HL-60 (cell line): Measurements from ENCODE around the gene DCDC1.

ENCODE experiments used
- DNase-seq, 2 experiments: peaks; one replicate each; pipeline ENCODE4 v3.0.0-alpha.2; 2010 to 2020; ENCODE audit warnings: low read depth in 1 of 2, low spot score in 1 of 2
- H3K27ac ChIP-seq: fragments of 250-450 bp; sonication (Bioruptor Pico); replicated peaks from 2 replicates; pipeline ENCODE4 v1.5.1; 2020; ENCODE audit warnings: mild to moderate bottlenecking, moderate library complexity
- H3K27me3 ChIP-seq: fragments of 250-450 bp; sonication (Bioruptor Pico); 2 replicates; pipeline ENCODE4 v1.5.1; 2021; ENCODE audit warnings: mild to moderate bottlenecking, moderate library complexity; ENCODE audit not compliant: insufficient read depth, poor library complexity, severe bottlenecking
- H3K4me3 ChIP-seq: replicated peaks from 2 replicates; pipeline ENCODE4 v1.5.1; 2011; ENCODE audit warnings: mild to moderate bottlenecking, control low read depth, low read length; ENCODE audit not compliant: insufficient read depth
- GABPA ChIP-seq: IDR thresholded peaks from 2 replicates; pipeline ENCODE4 v1.6.1; 2012; ENCODE audit warnings: low read depth
- POLR2AphosphoS5 ChIP-seq: IDR thresholded peaks from 2 replicates; pipeline ENCODE4 v1.6.1; 2012; ENCODE audit warnings: low read depth
- SPI1 ChIP-seq: IDR thresholded peaks from 2 replicates; pipeline ENCODE4 v1.6.1; 2012; ENCODE audit warnings: low read depth, mild to moderate bottlenecking, borderline replicate concordance
- TF ChIP-seq, protein P1 (sequence below): IDR thresholded peaks from 2 replicates; pipeline ENCODE4 v1.6.1; 2012; ENCODE audit warnings: low read depth; ENCODE audit not compliant: insufficient replicate concordance
- TF ChIP-seq, protein P2 (sequence below): IDR thresholded peaks from one replicate; pipeline ENCODE4 v1.5.1; 2011; ENCODE audit warnings: low read length, control low read depth, inconsistent platforms; ENCODE audit not compliant: insufficient read depth

The DCDC1 gene

DNA sequence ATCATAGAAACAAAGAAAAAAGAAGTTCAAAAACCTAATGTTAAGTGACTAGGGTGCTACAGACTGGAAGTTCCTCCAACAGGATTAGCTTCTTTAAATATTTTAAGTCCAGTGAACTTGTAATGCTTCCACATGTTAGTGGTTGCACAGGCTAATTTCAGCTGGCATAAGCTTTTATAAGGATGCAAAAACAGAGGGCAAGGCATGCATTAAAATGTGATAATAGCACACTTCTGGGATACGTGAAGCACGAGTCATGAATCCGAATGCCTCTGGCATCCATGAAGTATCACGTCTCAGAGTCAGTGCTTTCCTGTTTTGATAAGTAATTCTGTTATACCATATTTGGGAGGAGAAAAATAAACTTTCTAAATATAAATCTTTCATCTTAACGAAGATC is 106.8 kb downstream of the DCDC1 start:
- Histone ChIP-seq H3K4me3 (no peak overlapping the region), H3K27ac (no peak overlapping the region), H3K27me3 (no peaks in the 10 kb centered on the region)
- no peak for DNase-seq
- TF ChIP-seq, protein P1, sequence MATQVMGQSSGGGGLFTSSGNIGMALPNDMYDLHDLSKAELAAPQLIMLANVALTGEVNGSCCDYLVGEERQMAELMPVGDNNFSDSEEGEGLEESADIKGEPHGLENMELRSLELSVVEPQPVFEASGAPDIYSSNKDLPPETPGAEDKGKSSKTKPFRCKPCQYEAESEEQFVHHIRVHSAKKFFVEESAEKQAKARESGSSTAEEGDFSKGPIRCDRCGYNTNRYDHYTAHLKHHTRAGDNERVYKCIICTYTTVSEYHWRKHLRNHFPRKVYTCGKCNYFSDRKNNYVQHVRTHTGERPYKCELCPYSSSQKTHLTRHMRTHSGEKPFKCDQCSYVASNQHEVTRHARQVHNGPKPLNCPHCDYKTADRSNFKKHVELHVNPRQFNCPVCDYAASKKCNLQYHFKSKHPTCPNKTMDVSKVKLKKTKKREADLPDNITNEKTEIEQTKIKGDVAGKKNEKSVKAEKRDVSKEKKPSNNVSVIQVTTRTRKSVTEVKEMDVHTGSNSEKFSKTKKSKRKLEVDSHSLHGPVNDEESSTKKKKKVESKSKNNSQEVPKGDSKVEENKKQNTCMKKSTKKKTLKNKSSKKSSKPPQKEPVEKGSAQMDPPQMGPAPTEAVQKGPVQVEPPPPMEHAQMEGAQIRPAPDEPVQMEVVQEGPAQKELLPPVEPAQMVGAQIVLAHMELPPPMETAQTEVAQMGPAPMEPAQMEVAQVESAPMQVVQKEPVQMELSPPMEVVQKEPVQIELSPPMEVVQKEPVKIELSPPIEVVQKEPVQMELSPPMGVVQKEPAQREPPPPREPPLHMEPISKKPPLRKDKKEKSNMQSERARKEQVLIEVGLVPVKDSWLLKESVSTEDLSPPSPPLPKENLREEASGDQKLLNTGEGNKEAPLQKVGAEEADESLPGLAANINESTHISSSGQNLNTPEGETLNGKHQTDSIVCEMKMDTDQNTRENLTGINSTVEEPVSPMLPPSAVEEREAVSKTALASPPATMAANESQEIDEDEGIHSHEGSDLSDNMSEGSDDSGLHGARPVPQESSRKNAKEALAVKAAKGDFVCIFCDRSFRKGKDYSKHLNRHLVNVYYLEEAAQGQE: no peak
- no peak for TF ChIP-seq GABPA
- TF ChIP-seq, protein P2, sequence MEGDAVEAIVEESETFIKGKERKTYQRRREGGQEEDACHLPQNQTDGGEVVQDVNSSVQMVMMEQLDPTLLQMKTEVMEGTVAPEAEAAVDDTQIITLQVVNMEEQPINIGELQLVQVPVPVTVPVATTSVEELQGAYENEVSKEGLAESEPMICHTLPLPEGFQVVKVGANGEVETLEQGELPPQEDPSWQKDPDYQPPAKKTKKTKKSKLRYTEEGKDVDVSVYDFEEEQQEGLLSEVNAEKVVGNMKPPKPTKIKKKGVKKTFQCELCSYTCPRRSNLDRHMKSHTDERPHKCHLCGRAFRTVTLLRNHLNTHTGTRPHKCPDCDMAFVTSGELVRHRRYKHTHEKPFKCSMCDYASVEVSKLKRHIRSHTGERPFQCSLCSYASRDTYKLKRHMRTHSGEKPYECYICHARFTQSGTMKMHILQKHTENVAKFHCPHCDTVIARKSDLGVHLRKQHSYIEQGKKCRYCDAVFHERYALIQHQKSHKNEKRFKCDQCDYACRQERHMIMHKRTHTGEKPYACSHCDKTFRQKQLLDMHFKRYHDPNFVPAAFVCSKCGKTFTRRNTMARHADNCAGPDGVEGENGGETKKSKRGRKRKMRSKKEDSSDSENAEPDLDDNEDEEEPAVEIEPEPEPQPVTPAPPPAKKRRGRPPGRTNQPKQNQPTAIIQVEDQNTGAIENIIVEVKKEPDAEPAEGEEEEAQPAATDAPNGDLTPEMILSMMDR: no peak

DNA sequence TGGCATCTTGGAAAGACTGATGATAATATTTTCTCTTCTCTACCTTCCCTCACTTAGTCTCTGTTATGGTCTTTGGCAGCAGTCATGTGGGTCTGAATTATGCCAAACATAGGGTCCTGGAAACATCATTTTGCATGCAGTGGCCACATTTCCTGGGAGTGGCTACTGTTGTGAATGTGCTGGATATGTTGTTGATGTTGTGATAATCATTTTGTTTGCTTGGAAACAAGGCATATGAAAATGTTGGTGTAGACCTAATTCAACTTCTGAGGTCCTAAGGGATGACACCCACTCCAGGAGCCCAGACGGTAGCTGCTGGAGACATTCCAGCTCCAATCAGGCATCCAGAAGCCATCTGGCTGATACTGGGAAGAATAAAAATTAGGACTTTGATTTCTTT is 109.7 kb downstream of the DCDC1 start:
- Histone ChIP-seq H3K27me3 (no peaks in the 10 kb centered on the region), H3K27ac (no peak overlapping the region), H3K4me3 (no peak overlapping the region)
- DNase-seq: no peak
- TF ChIP-seq SPI1 (no peak), POLR2AphosphoS5 (no peak), GABPA (no peak)
- TF ChIP-seq, protein P1: no peak
- TF ChIP-seq, protein P2: no peak

DNA sequence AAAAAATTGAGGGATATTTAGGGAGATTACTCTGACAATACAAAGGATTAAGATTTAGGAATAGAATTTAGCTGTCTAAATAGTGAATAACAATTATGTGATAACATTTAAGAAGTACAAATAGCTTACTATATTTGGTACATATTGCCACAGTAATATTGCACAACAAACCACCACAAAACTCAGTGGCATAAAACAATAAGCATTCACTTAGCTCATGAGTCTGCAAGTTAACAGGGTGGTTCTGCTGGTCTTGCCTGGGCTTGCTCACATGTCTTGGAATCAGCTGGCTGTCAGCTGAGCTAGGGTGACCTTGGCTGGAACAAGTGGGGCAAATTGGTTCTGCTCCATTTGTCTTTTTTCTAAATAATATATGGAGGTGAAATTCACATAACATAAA is 115.1 kb downstream of the DCDC1 start:
- Histone ChIP-seq H3K27ac (no peak overlapping the region), H3K4me3 (no peak overlapping the region), H3K27me3 (peaks cover 6% of the 10 kb centered on the region)
- no peak for DNase-seq
- TF ChIP-seq SPI1: no peak
- TF ChIP-seq, protein P2: no peak
- no peak for TF ChIP-seq POLR2AphosphoS5
- TF ChIP-seq, protein P1: no peak
- no peak for TF ChIP-seq GABPA
